Naive thymus-derived CD8-positive, alpha-beta T cell (primary cell): ENCODE measurements around the gene KIAA0232. TPM values are rescaled to one million over a fixed set of nuclear protein-coding genes. Genes with fewer than 3 reads are reported as not detected.

ENCODE experiments used
- ATAC-seq, 2 donors: fragments of 150-1000 bp; cut with Tn5 transposase in 1 of 2; sonication (Bioruptor Pico), chemical (Tn5 transposase) in 1 of 2; 1 replicate in 1 of 2; 2 replicates in 1 of 2; pipeline ENCODE4 v1.10.0; 2021; ENCODE audit warnings: mild to moderate bottlenecking in 2 of 2, moderate library complexity in 2 of 2
- POLR2A ChIA-PET: fragments of 350-600 bp; sonication (Branson Sonifier 250); formaldehyde crosslinking; loops from one replicate; lab custom pipeline; 2021; ENCODE audit warnings: antibody characterized with exemption; lab: Charles Lee
- DNase-seq, 10 donors: peaks; one replicate each; pipeline versions ENCODE4 v3.0.0 to v3.0.0-alpha.2; 2020 to 2022
- H3K27ac Mint-ChIP-seq, 10 donors: one replicate each; pipeline ENCODE4 v1.8.0; 2020 to 2022; ENCODE audit warnings: mild to moderate bottlenecking in 10 of 10, mixed read lengths in 10 of 10, moderate library complexity in 4 of 10, inconsistent platforms in 1 of 10
- H3K27me3 Mint-ChIP-seq, 5 donors: one replicate each; pipeline ENCODE4 v1.8.0; 2021 to 2022; ENCODE audit warnings: mixed read lengths in 5 of 5
- H3K36me3 Mint-ChIP-seq, 3 donors: one replicate each; pipeline ENCODE4 v1.8.0; 2020 to 2022; ENCODE audit warnings: mixed read lengths in 3 of 3, mild to moderate bottlenecking in 2 of 3, inconsistent platforms in 1 of 3
- H3K4me1 Mint-ChIP-seq, 4 donors: one replicate each; pipeline ENCODE4 v1.8.0; 2021 to 2022; ENCODE audit warnings: mixed read lengths in 4 of 4
- H3K4me3 Mint-ChIP-seq, 10 donors: one replicate each; pipeline ENCODE4 v1.8.0; 2020 to 2022; ENCODE audit warnings: mild to moderate bottlenecking in 10 of 10, mixed read lengths in 10 of 10, moderate library complexity in 6 of 10, inconsistent platforms in 1 of 10
- H3K9me3 Mint-ChIP-seq, 9 donors: one replicate each; pipeline ENCODE4 v1.8.0; 2020 to 2022; ENCODE audit warnings: mixed read lengths in 9 of 9, mild to moderate bottlenecking in 3 of 9, inconsistent platforms in 1 of 9, moderate library complexity in 1 of 9
- polyA plus RNA-seq, 3 donors: library from polyadenylated mRNA; unstranded; fragments of 300-500 nt; fragmentation: Illumina TruSeq; gene quantifications; one replicate each; pipeline ENCODE4 v1.2.3, GENCODE V29; 2021
- total RNA-seq, 8 experiments: library from RNA in 2 of 8; stranded (reverse) in 2 of 8; gene quantifications; one replicate each; pipeline ENCODE4 v1.2.3 and lab custom pipeline; 2021 to 2026

Gene KIAA0232
- total and polyA plus RNA-seq, 5 experiments from 2014 or later, result 11.9 to 31.0 (median 15.4) TPM

- Mint-ChIP-seq H3K4me3 (no peak overlapping the region), H3K27ac (peak overlapping the region in 1 of 10 donors; percentile 49), H3K27me3 (no peaks in the 10 kb centered on the region), H3K4me1 (peaks cover 45 to 78% (median 71%) of the 10 kb centered on the region in 4 donors), H3K9me3 (peaks cover 0 to 1% (median 0%) of the 10 kb centered on the region in 9 donors), H3K36me3 (peaks cover 4 to 40% (median 18%) of the 10 kb centered on the region in 3 donors)
- ATAC-seq, result no peak
- no peak for DNase-seq
- POLR2A ChIA-PET, result interaction anchor here (1.0 to 3.0 kb wide), 3 partner anchors 9 to 231 kb away, joined by 3 to 11 read pairs (median 3); partner anchors contain the start of gene TBC1D14
Observed at GRCh38 chr4:6932918-6933317, 150.4 kb downstream of the KIAA0232 start.

Other genes with a start within 250 kb of the KIAA0232 start
- gene MAN2B2, start 207.5 kb upstream of the KIAA0232 start, total RNA-seq, result 10 to 100 TPM; 41.2 to 43.2 TPM
- gene MAN2B2, start 207.5 kb upstream of the KIAA0232 start, polyA plus RNA-seq, result 10 to 100 TPM; 11.8 to 30.4 (median 14.4) TPM
- 100 to 1,000 TPM; 148 to 153 TPM for gene MRFAP1, start 142.0 kb upstream of the KIAA0232 start, total RNA-seq
- gene MRFAP1, start 142.0 kb upstream of the KIAA0232 start, polyA plus RNA-seq, result 100 to 1,000 TPM; 141 to 186 (median 155) TPM
- 1 to 10 TPM in 1 of 2 experiments, under 1 TPM in 1; 0.39 to 3.0 TPM for gene S100P, start 88.8 kb upstream of the KIAA0232 start, total RNA-seq
- gene S100P, start 88.8 kb upstream of the KIAA0232 start, polyA plus RNA-seq, result 1 to 10 TPM in 1 of 3 donors, not detected in 2; 3.2 TPM
- 100 to 1,000 TPM; 123 to 127 TPM for gene MRFAP1L1, start 72.9 kb upstream of the KIAA0232 start, total RNA-seq
- gene MRFAP1L1, start 72.9 kb upstream of the KIAA0232 start, polyA plus RNA-seq, result 100 to 1,000 TPM; 102 to 124 (median 105) TPM
- gene BLOC1S4, start 66.6 kb upstream of the KIAA0232 start, total RNA-seq, result 10 to 100 TPM; 38.7 to 40.0 TPM
- gene BLOC1S4, start 66.6 kb upstream of the KIAA0232 start, polyA plus RNA-seq, result 10 to 100 TPM; 65.8 to 81.6 (median 75.4) TPM
- 10 to 100 TPM; 77.3 to 78.2 TPM for gene TBC1D14, start 127.1 kb downstream of the KIAA0232 start, total RNA-seq
- 10 to 100 TPM; 34.8 to 47.0 (median 36.7) TPM for gene TBC1D14, start 127.1 kb downstream of the KIAA0232 start, polyA plus RNA-seq